ENCODE measurements around the gene MMP12. TPM values are rescaled to one million over a fixed set of nuclear protein-coding genes. Genes with fewer than 3 reads are reported as not detected.
"Not testable (repeated sequence)": the region's sequence is repeated elsewhere in the genome, so short reads cannot be mapped to it uniquely, and the experiment has no call there.

Gene MMP12
- polyA plus RNA-seq, 3 donors, result not detected

DNA sequence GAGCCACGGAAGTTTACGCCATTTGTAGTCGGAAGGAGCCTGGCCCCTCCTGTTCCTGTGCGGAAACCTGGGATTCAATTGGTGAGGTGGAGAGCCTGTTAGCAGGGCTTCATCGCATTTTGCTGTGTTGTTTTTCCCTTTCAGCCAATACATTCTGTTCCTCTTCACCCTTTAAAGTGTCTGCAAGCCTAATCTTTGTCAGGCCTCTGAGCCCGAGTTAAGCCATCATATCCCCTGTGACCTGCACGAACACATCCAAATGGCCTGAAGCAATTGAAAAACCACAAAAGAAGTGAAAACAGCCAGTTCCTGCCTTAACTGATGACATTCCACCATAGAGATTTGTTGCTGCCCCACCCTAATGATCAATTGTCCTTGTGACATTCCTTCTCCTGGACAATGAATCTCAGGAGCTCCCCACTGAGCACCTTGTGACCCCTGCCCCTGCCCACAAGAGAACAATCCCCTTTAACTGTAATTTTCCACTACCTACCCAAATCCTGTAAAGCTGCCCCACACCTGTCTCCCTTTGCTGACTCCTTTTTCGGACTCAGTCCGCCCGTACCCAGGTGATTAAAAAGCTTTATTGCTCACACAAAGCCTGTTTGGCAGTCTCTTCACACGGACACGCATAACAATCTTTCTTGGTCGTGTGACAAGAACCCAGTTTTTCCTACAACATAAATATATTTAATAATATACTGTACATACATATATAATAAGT is 37.1 kb upstream of the MMP12 start:
- Histone ChIP-seq H2AFZ (ENCODE audit: insufficient read depth, low read depth, low read length, poor library complexity, severe bottlenecking) (no peak overlapping the region), H3K4me2 (replicated peaks; ENCODE audit: extremely low read depth, low read length, poor library complexity, severe bottlenecking) (no peak overlapping the region), H3K9me3 (replicated peaks in 1 of 2; ENCODE audit: control insufficient read depth in 1 of 2, insufficient read depth in 1 of 2, low read length in 2 of 2) (no peaks in the 10 kb centered on the region), H3K9ac (ENCODE audit: insufficient read depth, low read length, poor library complexity, severe bottlenecking) (no peak overlapping the region), H3K27ac (ENCODE audit: low read depth in 1 of 2, low read length in 2 of 2) (no peak overlapping the region), H3K79me2 (ENCODE audit: insufficient read depth, low read length) (no peaks in the 10 kb centered on the region), H3K27me3 (ENCODE audit: control insufficient read depth in 2 of 2, insufficient read depth in 2 of 2, low read length in 2 of 2) (peaks cover 20 to 21% of the 10 kb centered on the region in 2 donors), H4K20me1 (ENCODE audit: insufficient read depth, low read length) (no peaks in the 10 kb centered on the region), H3K4me3 (replicated peaks in 1 of 3; ENCODE audit: low read depth in 2 of 3, low read length in 3 of 3) (no peak overlapping the region), H3K36me3 (replicated peaks in 1 of 2; ENCODE audit: control insufficient read depth in 1 of 2, insufficient read depth in 2 of 2, low read length in 2 of 2) (no peaks in the 10 kb centered on the region), H3K4me1 (ENCODE audit: control insufficient read depth in 1 of 2, insufficient read depth in 2 of 2, low read length in 2 of 2) (no peaks in the 10 kb centered on the region)
- TF ChIP-seq, protein P1, sequence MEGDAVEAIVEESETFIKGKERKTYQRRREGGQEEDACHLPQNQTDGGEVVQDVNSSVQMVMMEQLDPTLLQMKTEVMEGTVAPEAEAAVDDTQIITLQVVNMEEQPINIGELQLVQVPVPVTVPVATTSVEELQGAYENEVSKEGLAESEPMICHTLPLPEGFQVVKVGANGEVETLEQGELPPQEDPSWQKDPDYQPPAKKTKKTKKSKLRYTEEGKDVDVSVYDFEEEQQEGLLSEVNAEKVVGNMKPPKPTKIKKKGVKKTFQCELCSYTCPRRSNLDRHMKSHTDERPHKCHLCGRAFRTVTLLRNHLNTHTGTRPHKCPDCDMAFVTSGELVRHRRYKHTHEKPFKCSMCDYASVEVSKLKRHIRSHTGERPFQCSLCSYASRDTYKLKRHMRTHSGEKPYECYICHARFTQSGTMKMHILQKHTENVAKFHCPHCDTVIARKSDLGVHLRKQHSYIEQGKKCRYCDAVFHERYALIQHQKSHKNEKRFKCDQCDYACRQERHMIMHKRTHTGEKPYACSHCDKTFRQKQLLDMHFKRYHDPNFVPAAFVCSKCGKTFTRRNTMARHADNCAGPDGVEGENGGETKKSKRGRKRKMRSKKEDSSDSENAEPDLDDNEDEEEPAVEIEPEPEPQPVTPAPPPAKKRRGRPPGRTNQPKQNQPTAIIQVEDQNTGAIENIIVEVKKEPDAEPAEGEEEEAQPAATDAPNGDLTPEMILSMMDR (IDR thresholded peaks at IDR 0.05), result no peak
- Mint-ChIP-seq H3K27ac (peak overlapping the region in 1 of 7 donors; percentile 41), H3K4me3 (no peak overlapping the region), H3K4me1 (no peaks in the 10 kb centered on the region), H3K9me3 (peaks cover 0 to 2% (median 0%) of the 10 kb centered on the region in 7 donors), H3K36me3 (no peaks in the 10 kb centered on the region), H3K27me3 (ENCODE audit: low read depth in 3 of 3) (peaks cover 12 to 31% (median 18%) of the 10 kb centered on the region in 3 donors)
- no peak for DNase-seq
- intact Hi-C loops (cut with micrococcal nuclease), result no loop called here
- WGBS (ENCODE audit: insufficient coverage), result 87% methylated on average over 8 of the region's 13 CpGs

DNA sequence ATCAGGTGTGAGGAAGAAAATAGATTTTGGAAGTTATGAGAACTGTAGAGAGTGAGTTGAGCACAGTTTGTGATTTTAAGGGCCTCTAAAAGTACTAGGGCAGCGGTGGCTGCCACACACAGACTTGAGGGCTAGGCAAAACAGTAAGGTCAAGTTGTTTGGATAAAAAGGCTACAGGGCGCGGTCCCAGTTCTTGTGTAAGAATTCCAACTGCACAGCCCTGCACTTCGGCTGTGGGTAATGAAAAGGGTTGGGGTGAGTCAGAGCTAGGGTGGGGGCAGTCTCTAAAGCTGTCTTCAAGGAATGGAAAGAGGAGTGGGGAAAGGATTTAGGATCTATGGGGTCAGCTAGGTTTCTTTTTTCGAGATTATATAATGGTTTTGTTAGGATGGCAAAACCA is 31.1 kb upstream of the MMP12 start:
- H3K36me3 Mint-ChIP-seq; H3K9me3 ChIP-seq (replicated peaks in 1 of 2; ENCODE audit: control insufficient read depth in 1 of 2, insufficient read depth in 1 of 2, low read length in 2 of 2); H3K27ac ChIP-seq (ENCODE audit: low read depth in 1 of 2, low read length in 2 of 2); H3K4me1 ChIP-seq (ENCODE audit: control insufficient read depth in 1 of 2, insufficient read depth in 2 of 2, low read length in 2 of 2); H3K27me3 ChIP-seq (ENCODE audit: control insufficient read depth in 2 of 2, insufficient read depth in 2 of 2, low read length in 2 of 2); H3K27ac Mint-ChIP-seq; H3K4me3 ChIP-seq (replicated peaks in 1 of 3; ENCODE audit: low read depth in 2 of 3, low read length in 3 of 3); H3K27me3 Mint-ChIP-seq (ENCODE audit: low read depth in 3 of 3); H2AFZ ChIP-seq (ENCODE audit: insufficient read depth, low read depth, low read length, poor library complexity, severe bottlenecking); H3K79me2 ChIP-seq (ENCODE audit: insufficient read depth, low read length); intact Hi-C loops (cut with micrococcal nuclease); H3K9ac ChIP-seq (ENCODE audit: insufficient read depth, low read length, poor library complexity, severe bottlenecking); H3K4me3 Mint-ChIP-seq; DNase-seq; H4K20me1 ChIP-seq (ENCODE audit: insufficient read depth, low read length); H3K4me1 Mint-ChIP-seq; H3K4me2 ChIP-seq (replicated peaks; ENCODE audit: extremely low read depth, low read length, poor library complexity, severe bottlenecking); H3K36me3 ChIP-seq (replicated peaks in 1 of 2; ENCODE audit: control insufficient read depth in 1 of 2, insufficient read depth in 2 of 2, low read length in 2 of 2); H3K9me3 Mint-ChIP-seq: not testable (repeated sequence)
- WGBS (ENCODE audit: insufficient coverage), result 87% methylated on average over 4 of the region's 5 CpGs

DNA sequence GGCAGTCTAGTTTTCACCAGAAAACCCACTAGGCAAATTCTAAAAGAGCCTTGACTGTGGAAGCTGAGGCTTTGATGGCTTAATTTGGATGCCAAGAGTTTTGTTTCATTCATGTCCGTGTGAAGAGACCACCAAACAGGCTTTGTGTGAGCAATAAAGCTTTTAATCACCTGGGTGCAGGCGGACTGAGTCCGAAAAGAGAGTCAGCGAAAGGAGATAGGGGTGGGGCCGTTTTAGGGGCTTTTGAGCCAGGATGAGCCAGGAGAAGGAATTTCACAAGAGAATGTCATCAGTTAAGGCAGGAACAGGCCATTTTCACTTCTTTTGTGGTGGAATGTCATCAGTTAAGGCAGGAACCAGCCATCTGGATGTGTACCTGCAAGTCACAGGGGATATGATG is 29.1 kb upstream of the MMP12 start:
- H3K4me1 ChIP-seq (ENCODE audit: control insufficient read depth in 1 of 2, insufficient read depth in 2 of 2, low read length in 2 of 2); H2AFZ ChIP-seq (ENCODE audit: insufficient read depth, low read depth, low read length, poor library complexity, severe bottlenecking); intact Hi-C loops (cut with micrococcal nuclease); H3K9me3 ChIP-seq (replicated peaks in 1 of 2; ENCODE audit: control insufficient read depth in 1 of 2, insufficient read depth in 1 of 2, low read length in 2 of 2); H3K27me3 Mint-ChIP-seq (ENCODE audit: low read depth in 3 of 3); H3K27ac Mint-ChIP-seq; H3K36me3 ChIP-seq (replicated peaks in 1 of 2; ENCODE audit: control insufficient read depth in 1 of 2, insufficient read depth in 2 of 2, low read length in 2 of 2); H3K36me3 Mint-ChIP-seq; DNase-seq; H3K9ac ChIP-seq (ENCODE audit: insufficient read depth, low read length, poor library complexity, severe bottlenecking); H3K4me3 ChIP-seq (replicated peaks in 1 of 3; ENCODE audit: low read depth in 2 of 3, low read length in 3 of 3); H3K27ac ChIP-seq (ENCODE audit: low read depth in 1 of 2, low read length in 2 of 2); H4K20me1 ChIP-seq (ENCODE audit: insufficient read depth, low read length); H3K4me2 ChIP-seq (replicated peaks; ENCODE audit: extremely low read depth, low read length, poor library complexity, severe bottlenecking); H3K4me3 Mint-ChIP-seq; H3K27me3 ChIP-seq (ENCODE audit: control insufficient read depth in 2 of 2, insufficient read depth in 2 of 2, low read length in 2 of 2); H3K79me2 ChIP-seq (ENCODE audit: insufficient read depth, low read length); H3K4me1 Mint-ChIP-seq; H3K9me3 Mint-ChIP-seq: not testable (repeated sequence)
- 86% methylated on average over 5 of the region's 5 CpGs for WGBS (ENCODE audit: insufficient coverage)
